ENCODE data around the gene TSPOAP1.

TSPOAP1 gene

GRCh38 chr17:58328195-58329034 lies at the start of gene TSPOAP1:
TSPOAP1 (minus strand) TSS chr17:58328795; CDS start chr17:58327920, 875 bp downstream.
- TF ChIP-seq ZNF274 (IDR thresholded peaks at IDR 0.05; ENCODE audit: low read depth, low read length), result no peak
- H3K4me3 ChIP-seq (ENCODE audit: low read length), result peak within 1 kb of the TSS; percentile 17; the same call in 1 of the 2 replicates

GRCh38 chr17:58377661-58378060 lies 49.1 kb upstream of the TSPOAP1 start:
- no peak overlapping the region for H3K4me3 ChIP-seq (ENCODE audit: low read length)
- TF ChIP-seq ZNF274 (IDR thresholded peaks at IDR 0.05; ENCODE audit: low read depth, low read length), result no peak

GRCh38 chr17:58377093-58377601 lies 48.6 kb upstream of the TSPOAP1 start:
- no peak overlapping the region for H3K4me3 ChIP-seq (ENCODE audit: low read length)
- TF ChIP-seq ZNF274 (IDR thresholded peaks at IDR 0.05; ENCODE audit: low read depth, low read length), result no peak

GRCh38 chr17:58376472-58377000 lies 47.9 kb upstream of the TSPOAP1 start:
- H3K4me3 ChIP-seq (ENCODE audit: low read length), result no peak overlapping the region
- no peak for TF ChIP-seq ZNF274 (IDR thresholded peaks at IDR 0.05; ENCODE audit: low read depth, low read length)

GRCh38 chr17:58375811-58376210 lies 47.2 kb upstream of the TSPOAP1 start:
- TF ChIP-seq ZNF274 (IDR thresholded peaks at IDR 0.05; ENCODE audit: low read depth, low read length), result no peak
- no peak overlapping the region for H3K4me3 ChIP-seq (ENCODE audit: low read length)

GRCh38 chr17:58375256-58375655 lies 46.7 kb upstream of the TSPOAP1 start:
- TF ChIP-seq ZNF274 (IDR thresholded peaks at IDR 0.05; ENCODE audit: low read depth, low read length), result no peak
- no peak overlapping the region for H3K4me3 ChIP-seq (ENCODE audit: low read length)

GRCh38 chr17:58373923-58374322 lies 45.3 kb upstream of the TSPOAP1 start:
- TF ChIP-seq ZNF274 (IDR thresholded peaks at IDR 0.05; ENCODE audit: low read depth, low read length), result no peak
- H3K4me3 ChIP-seq (ENCODE audit: low read length), result no peak overlapping the region

GRCh38 chr17:58373003-58373402 lies 44.4 kb upstream of the TSPOAP1 start:
- no peak overlapping the region for H3K4me3 ChIP-seq (ENCODE audit: low read length)
- no peak for TF ChIP-seq ZNF274 (IDR thresholded peaks at IDR 0.05; ENCODE audit: low read depth, low read length)

- no peak overlapping the region for H3K4me3 ChIP-seq (ENCODE audit: low read length)
- TF ChIP-seq ZNF274 (IDR thresholded peaks at IDR 0.05; ENCODE audit: low read depth, low read length), result no peak
These were observed 42.8 kb upstream of the TSPOAP1 start for GRCh38 chr17:58371300-58371950.

GRCh38 chr17:58370716-58371115 lies 42.1 kb upstream of the TSPOAP1 start:
- no peak for TF ChIP-seq ZNF274 (IDR thresholded peaks at IDR 0.05; ENCODE audit: low read depth, low read length)
- no peak overlapping the region for H3K4me3 ChIP-seq (ENCODE audit: low read length)

GRCh38 chr17:58370309-58370708 lies 41.7 kb upstream of the TSPOAP1 start:
- no peak overlapping the region for H3K4me3 ChIP-seq (ENCODE audit: low read length)
- no peak for TF ChIP-seq ZNF274 (IDR thresholded peaks at IDR 0.05; ENCODE audit: low read depth, low read length)

GRCh38 chr17:58369214-58370031 lies 40.8 kb upstream of the TSPOAP1 start:
- TF ChIP-seq ZNF274 (IDR thresholded peaks at IDR 0.05; ENCODE audit: low read depth, low read length), result no peak
- no peak overlapping the region for H3K4me3 ChIP-seq (ENCODE audit: low read length)

GRCh38 chr17:58368860-58369213 lies 40.2 kb upstream of the TSPOAP1 start:
- H3K4me3 ChIP-seq (ENCODE audit: low read length), result no peak overlapping the region

GRCh38 chr17:58367461-58367860 lies 38.9 kb upstream of the TSPOAP1 start:
- no peak overlapping the region for H3K4me3 ChIP-seq (ENCODE audit: low read length)
- TF ChIP-seq ZNF274 (IDR thresholded peaks at IDR 0.05; ENCODE audit: low read depth, low read length), result no peak

More at GRCh38 chr17:58368860-58369213, 40.2 kb upstream of the TSPOAP1 start:
- TF ChIP-seq ZNF274 (IDR thresholded peaks at IDR 0.05; ENCODE audit: low read depth, low read length), result no peak
